OCI-LY1 (cell line): ENCODE data around the gene PRMT5.

ENCODE experiments used
- H2AFZ ChIP-seq: fragments of 200-600 bp; sonication (generic), shearing (Covaris generic); 2 replicates; pipeline ENCODE4 v1.6.0; 2014; ENCODE audit warnings: antibody characterized with exemption, mild to moderate bottlenecking, low read length
- H3F3A ChIP-seq: fragments of 200-600 bp; sonication (generic), shearing (Covaris generic); 2 replicates; pipeline ENCODE4 v1.6.0; 2014; ENCODE audit warnings: mild to moderate bottlenecking, antibody characterized with exemption, low read length, moderate library complexity; ENCODE audit not compliant: insufficient read depth
- H3K27ac ChIP-seq: fragments of 200-600 bp; sonication (generic); 2 replicates; pipeline ENCODE4 v1.5.1; 2014; ENCODE audit warnings: low read length, mixed run types, mild to moderate bottlenecking, low read depth; ENCODE audit not compliant: poor library complexity, severe bottlenecking
- H3K27me3 ChIP-seq: fragments of 200-600 bp; sonication (generic); 2 replicates; pipeline ENCODE4 v1.6.0; 2014; ENCODE audit warnings: antibody characterized with exemption, mild to moderate bottlenecking, low read length, moderate library complexity; ENCODE audit not compliant: insufficient read depth
- H3K36me3 ChIP-seq: fragments of 200-600 bp; sonication (generic); 2 replicates; pipeline ENCODE4 v1.6.1; 2014; ENCODE audit warnings: mild to moderate bottlenecking, antibody characterized with exemption, low read length, moderate library complexity, mixed read lengths; ENCODE audit not compliant: insufficient read depth
- H3K4me1 ChIP-seq: fragments of 200-600 bp; sonication (generic); 2 replicates; pipeline ENCODE4 v1.5.1; 2014; ENCODE audit warnings: mild to moderate bottlenecking, low read length, moderate library complexity; ENCODE audit not compliant: insufficient read depth, severe bottlenecking
- H3K4me2 ChIP-seq: fragments of 200-600 bp; sonication (generic), shearing (Covaris generic); 2 replicates; pipeline ENCODE4 v1.6.1; 2014; ENCODE audit warnings: low read length
- H3K4me3 ChIP-seq: fragments of 200-600 bp; sonication (generic); 2 replicates; pipeline ENCODE4 v1.5.1; 2014; ENCODE audit warnings: low read length, low read depth, mild to moderate bottlenecking, mixed read lengths; ENCODE audit not compliant: poor library complexity, severe bottlenecking
- H3K79me2 ChIP-seq: fragments of 200-600 bp; shearing (Covaris generic); 2 replicates; pipeline ENCODE4 v1.6.1; 2016; ENCODE audit warnings: mixed run types, low read length, mixed read lengths; ENCODE audit not compliant: insufficient read depth
- H3K9ac ChIP-seq: fragments of 200-600 bp; sonication (generic), shearing (Covaris generic); 2 replicates; pipeline ENCODE4 v1.6.1; 2014; ENCODE audit warnings: mild to moderate bottlenecking, low read length, mixed read lengths
- H3K9me2 ChIP-seq: fragments of 200-600 bp; sonication (generic), shearing (Covaris generic); 2 replicates; pipeline ENCODE4 v1.6.1; 2014; ENCODE audit warnings: low read depth, mild to moderate bottlenecking, low read length, mixed read lengths
- H3K9me3 ChIP-seq: fragments of 200-600 bp; shearing (Covaris generic); 2 replicates; pipeline ENCODE4 v1.6.1; 2014; ENCODE audit warnings: low read length, mixed read lengths
- H4K20me1 ChIP-seq: fragments of 200-600 bp; sonication (generic), shearing (Covaris generic); 2 replicates; pipeline ENCODE4 v1.6.0; 2016; ENCODE audit warnings: mild to moderate bottlenecking, low read length; ENCODE audit not compliant: insufficient read depth
- EZH2 ChIP-seq: fragments of 200-600 bp; sonication (generic), shearing (Covaris generic); IDR thresholded peaks from 2 replicates; pipeline ENCODE4 v1.8.0; 2017; ENCODE audit warnings: borderline replicate concordance, mixed run types, mild to moderate bottlenecking, antibody characterized with exemption, low read length, moderate library complexity, mixed read lengths
- TF ChIP-seq, protein P1 (sequence below): fragments of 200-600 bp; sonication (generic), shearing (Covaris generic); IDR thresholded peaks from 2 replicates; pipeline ENCODE4 v1.5.1; 2017; ENCODE audit warnings: mild to moderate bottlenecking, antibody characterized with exemption, low read length, moderate library complexity, mixed read lengths

The PRMT5 gene

GRCh38 chr14:22877000-22877501 is 52.1 kb downstream of the PRMT5 start:
- Histone ChIP-seq H3K79me2 (no peaks in the 10 kb centered on the region), H3K9ac (no peak overlapping the region), H3K4me3 (no peak overlapping the region), H3K36me3 (peaks cover 51% of the 10 kb centered on the region), H3K9me3 (no peaks in the 10 kb centered on the region), H3K27ac (no peak overlapping the region), H4K20me1 (no peaks in the 10 kb centered on the region), H3K4me2 (no peak overlapping the region), H3K27me3 (no peaks in the 10 kb centered on the region), H2AFZ (no peak overlapping the region), H3K9me2 (no peaks in the 10 kb centered on the region), H3K4me1 (peaks cover 8% of the 10 kb centered on the region), H3F3A (no peaks in the 10 kb centered on the region)
- TF ChIP-seq EZH2, result no peak

- H3K27ac ChIP-seq, result no peak overlapping the region
- H3K36me3 ChIP-seq, result peaks cover 51% of the 10 kb centered on the region
- H3K4me1 ChIP-seq, result peaks cover 14% of the 10 kb centered on the region
- no peaks in the 10 kb centered on the region for H3K79me2 ChIP-seq
- no peaks in the 10 kb centered on the region for H3F3A ChIP-seq
- H3K9ac ChIP-seq, result no peak overlapping the region
- H3K9me3 ChIP-seq, result no peaks in the 10 kb centered on the region
- no peaks in the 10 kb centered on the region for H3K9me2 ChIP-seq
- TF ChIP-seq, protein P1, sequence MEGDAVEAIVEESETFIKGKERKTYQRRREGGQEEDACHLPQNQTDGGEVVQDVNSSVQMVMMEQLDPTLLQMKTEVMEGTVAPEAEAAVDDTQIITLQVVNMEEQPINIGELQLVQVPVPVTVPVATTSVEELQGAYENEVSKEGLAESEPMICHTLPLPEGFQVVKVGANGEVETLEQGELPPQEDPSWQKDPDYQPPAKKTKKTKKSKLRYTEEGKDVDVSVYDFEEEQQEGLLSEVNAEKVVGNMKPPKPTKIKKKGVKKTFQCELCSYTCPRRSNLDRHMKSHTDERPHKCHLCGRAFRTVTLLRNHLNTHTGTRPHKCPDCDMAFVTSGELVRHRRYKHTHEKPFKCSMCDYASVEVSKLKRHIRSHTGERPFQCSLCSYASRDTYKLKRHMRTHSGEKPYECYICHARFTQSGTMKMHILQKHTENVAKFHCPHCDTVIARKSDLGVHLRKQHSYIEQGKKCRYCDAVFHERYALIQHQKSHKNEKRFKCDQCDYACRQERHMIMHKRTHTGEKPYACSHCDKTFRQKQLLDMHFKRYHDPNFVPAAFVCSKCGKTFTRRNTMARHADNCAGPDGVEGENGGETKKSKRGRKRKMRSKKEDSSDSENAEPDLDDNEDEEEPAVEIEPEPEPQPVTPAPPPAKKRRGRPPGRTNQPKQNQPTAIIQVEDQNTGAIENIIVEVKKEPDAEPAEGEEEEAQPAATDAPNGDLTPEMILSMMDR, result no peak
- TF ChIP-seq EZH2, result no peak
- no peak overlapping the region for H2AFZ ChIP-seq
- no peaks in the 10 kb centered on the region for H4K20me1 ChIP-seq
- H3K4me2 ChIP-seq, result no peak overlapping the region
- no peak overlapping the region for H3K4me3 ChIP-seq
- no peaks in the 10 kb centered on the region for H3K27me3 ChIP-seq
These were observed 53.3 kb downstream of the PRMT5 start for GRCh38 chr14:22875748-22876319.

- Histone ChIP-seq H3F3A (no peaks in the 10 kb centered on the region), H3K27ac (no peak overlapping the region), H3K27me3 (no peaks in the 10 kb centered on the region), H3K4me1 (peaks cover 20% of the 10 kb centered on the region), H2AFZ (no peak overlapping the region), H3K36me3 (peaks cover 51% of the 10 kb centered on the region), H3K9ac (no peak overlapping the region), H3K79me2 (no peaks in the 10 kb centered on the region), H3K4me3 (no peak overlapping the region), H3K4me2 (no peak overlapping the region), H4K20me1 (no peaks in the 10 kb centered on the region), H3K9me2 (no peaks in the 10 kb centered on the region), H3K9me3 (no peaks in the 10 kb centered on the region)
- no peak for TF ChIP-seq EZH2
- TF ChIP-seq, protein P1, result no peak
These were observed 54.0 kb downstream of the PRMT5 start for GRCh38 chr14:22875003-22875747.
